Endothelial cell of umbilical vein (primary cell): ENCODE measurements around the gene RBPJ. TPM values are rescaled to one million over a fixed set of nuclear protein-coding genes. Genes with fewer than 3 reads are reported as not detected.

Source experiments
- BruUV-seq: library from RNA; stranded (reverse); fragments of 400-500 nt; replicated peaks from 2 replicates; lab custom pipeline; 2021; lab: Mats Ljungman, UMichigan
- CTCF ChIA-PET: fragments of 300-600, 350-600 bp; sonication (Branson Sonifier 250); formaldehyde crosslinking; loops from one replicate; lab custom pipeline; 2021; ENCODE audit warnings: antibody characterized with exemption, inconsistent platforms; lab: Charles Lee
- POLR2A ChIA-PET: fragments of 300-600, 350-600 bp; sonication (Branson Sonifier 250); formaldehyde crosslinking; loops from one replicate; lab custom pipeline; 2021; ENCODE audit warnings: antibody characterized with exemption, inconsistent platforms; lab: Charles Lee
- DNase-seq: peaks from one replicate; pipeline ENCODE4 v3.0.0-alpha.2; 2011; ENCODE audit warnings: low read depth, low spot score
- FAIRE-seq: peaks from 2 replicates; lab custom pipeline; 2011; peaks lifted over from hg19 to GRCh38; lab: Jason Lieb, UNC
- H2AFZ ChIP-seq: 2 replicates; pipeline ENCODE4 v1.6.0; 2012; ENCODE audit warnings: low read depth, low read length, control low read depth, inconsistent platforms
- H3K27ac ChIP-seq: 2 replicates; pipeline ENCODE4 v1.5.1; 2011; ENCODE audit warnings: low read depth, mild to moderate bottlenecking, control low read depth, low read length, moderate library complexity; ENCODE audit not compliant: insufficient read depth
- H3K27me3 ChIP-seq, 2 experiments: 2 replicates each; pipeline versions ENCODE4 v1.6.0 to v1.6.1; 2011; ENCODE audit warnings: low read length in 2 of 2, mixed read lengths in 1 of 2; ENCODE audit not compliant: control insufficient read depth in 2 of 2, insufficient read depth in 2 of 2
- H3K36me3 ChIP-seq, 2 experiments: 2 replicates in 1 of 2; 3 replicates in 1 of 2; pipeline ENCODE4 v1.5.1; 2011; ENCODE audit warnings: low read length in 2 of 2, mild to moderate bottlenecking in 1 of 2, moderate library complexity in 1 of 2; ENCODE audit not compliant: control insufficient read depth in 2 of 2, insufficient read depth in 2 of 2; ENCODE audit errors: extremely low read depth in 1 of 2
- H3K4me1 ChIP-seq: 3 replicates; pipeline ENCODE4 v1.5.1; 2011; ENCODE audit warnings: mild to moderate bottlenecking, low read length; ENCODE audit not compliant: control insufficient read depth, insufficient read depth; ENCODE audit errors: extremely low read depth
- H3K4me2 ChIP-seq: 2 replicates; pipeline ENCODE4 v1.6.1; 2011; ENCODE audit warnings: low read length, control low read depth, mixed read lengths; ENCODE audit not compliant: insufficient read depth
- H3K4me3 ChIP-seq, 3 experiments: fragments of 200-600 bp in 1 of 3; sonication (generic), shearing (Covaris generic) in 1 of 3; replicated peaks in 1 of 3; 2 replicates each; pipeline ENCODE4 v1.5.1; 2011 to 2016; ENCODE audit warnings: control low read depth in 3 of 3, low read length in 3 of 3, mild to moderate bottlenecking in 2 of 3, inconsistent platforms in 1 of 3, low read depth in 1 of 3, moderate library complexity in 1 of 3; ENCODE audit not compliant: insufficient read depth in 1 of 3
- H3K79me2 ChIP-seq: 2 replicates; pipeline ENCODE4 v1.6.0; 2012; ENCODE audit warnings: low read length, inconsistent platforms; ENCODE audit not compliant: control insufficient read depth, insufficient read depth
- H3K9ac ChIP-seq: replicated peaks from 2 replicates; pipeline ENCODE3; 2011; ENCODE audit warnings: low read length, control low read depth; ENCODE audit not compliant: insufficient read depth; ENCODE audit errors: extremely low read depth
- H3K9me1 ChIP-seq: replicated peaks from 3 replicates; pipeline ENCODE4 v1.6.0; 2011; ENCODE audit warnings: mild to moderate bottlenecking, low read length; ENCODE audit not compliant: control insufficient read depth, insufficient read depth; ENCODE audit errors: extremely low read depth
- H3K9me3 ChIP-seq: replicated peaks from 2 replicates; pipeline ENCODE4 v1.5.1; 2012; ENCODE audit warnings: low read length, inconsistent platforms; ENCODE audit not compliant: control insufficient read depth, insufficient read depth
- H4K20me1 ChIP-seq: replicated peaks from 2 replicates; pipeline ENCODE3; 2011; ENCODE audit warnings: mild to moderate bottlenecking, low read length; ENCODE audit not compliant: control insufficient read depth, insufficient read depth; ENCODE audit errors: extremely low read depth
- CTCF ChIP-seq, 2 donors: IDR thresholded peaks; 1 replicate in 1 of 2; 2 replicates in 1 of 2; pipeline ENCODE4 v1.5.1; 2011; ENCODE audit warnings: low read length in 2 of 2, mild to moderate bottlenecking in 2 of 2, moderate library complexity in 2 of 2, control low read depth in 1 of 2, inconsistent platforms in 1 of 2, low read depth in 1 of 2; ENCODE audit not compliant: insufficient read depth in 1 of 2; ENCODE audit errors: extremely low read depth in 1 of 2
- EZH2 ChIP-seq: IDR thresholded peaks from 2 replicates; pipeline ENCODE4 v1.6.1; 2012; ENCODE audit warnings: borderline replicate concordance, low read depth, mild to moderate bottlenecking, moderate library complexity, low read length, inconsistent platforms; ENCODE audit not compliant: severe bottlenecking
- FOS ChIP-seq: IDR thresholded peaks from 2 replicates; pipeline ENCODE4 v1.6.1; 2011; ENCODE audit warnings: mild to moderate bottlenecking, low read length, moderate library complexity, borderline replicate concordance; ENCODE audit not compliant: insufficient read depth
- GATA2 ChIP-seq: IDR thresholded peaks from 2 replicates; pipeline ENCODE4 v1.7.0; 2011; ENCODE audit warnings: low read depth, mild to moderate bottlenecking, moderate library complexity, mixed read lengths, low read length; ENCODE audit not compliant: insufficient read length, insufficient read depth
- JUN ChIP-seq: IDR thresholded peaks from 2 replicates; pipeline ENCODE4 v1.6.1; 2011; ENCODE audit warnings: borderline replicate concordance, low read depth; ENCODE audit not compliant: insufficient read length, insufficient read depth
- MAX ChIP-seq: IDR thresholded peaks from 2 replicates; pipeline ENCODE4 v1.6.1; 2011; ENCODE audit not compliant: insufficient read depth, insufficient read length
- MYC ChIP-seq: IDR thresholded peaks from one replicate; pipeline ENCODE4 v1.6.1; 2011; ENCODE audit warnings: mild to moderate bottlenecking, low read depth, low read length
- POLR2A ChIP-seq: IDR thresholded peaks from 2 replicates; pipeline ENCODE4 v1.6.1; 2012; ENCODE audit warnings: low read depth, mild to moderate bottlenecking, control low read depth, low read length
- POLR2AphosphoS5 ChIP-seq: IDR thresholded peaks from 2 replicates; pipeline ENCODE4 v1.6.1; 2012; ENCODE audit warnings: low read depth, mild to moderate bottlenecking, control low read depth, low read length, moderate library complexity; ENCODE audit not compliant: insufficient read depth
- dilution Hi-C: fragments of 300-500 bp; cut with MboI; formaldehyde crosslinking; loops from one replicate; pipeline ENCODE4 v1.15.0; 2019; ENCODE audit warnings: low sequenced_read_pairs; ENCODE audit not compliant: extremely low pct_ligation_motif_present
- intact Hi-C: fragments of 100-400 bp; cut with micrococcal nuclease; formaldehyde crosslinking; loops from one replicate; pipeline ENCODE4 v1.10.0; 2022
- polyA plus RNA-seq, 4 experiments: library from polyadenylated mRNA; depleted of rRNA in 3 of 4; stranded (reverse) in 3 of 4; unstranded in 1 of 4; fragments of >200 nt; gene quantifications; 2 replicates each; pipeline versions ENCODE4 v1.2.1 to v1.2.3, GENCODE V29; 2011 to 2012; ENCODE audit warnings: missing spikeins in 1 of 4
- total RNA-seq: library from RNA; stranded (reverse); gene quantifications from 2 replicates; pipeline ENCODE4 v1.2.3, GENCODE V29; 2021

Gene RBPJ
- total and polyA plus RNA-seq, 2 donors (not counting 3 experiments of a cell fraction or from before 2014, with no cell fraction given), result 17.0 to 42.9 TPM

- dilution Hi-C loops, result no loop called here
- CTCF ChIA-PET, result interaction anchor here (1.0 to 2.8 kb wide), 2 partner anchors 28 to 51 kb away, joined by 3 to 14 read pairs; no protein-coding TSS in a partner anchor
- FAIRE-seq, result no peak
Measured at GRCh38 chr4:26380740-26381139, 59.9 kb downstream of the RBPJ start.

More at GRCh38 chr4:26380740-26381139, 59.9 kb downstream of the RBPJ start:
- Histone ChIP-seq H3K9me3 (no peaks in the 10 kb centered on the region), H4K20me1 (peaks cover 5% of the 10 kb centered on the region), H3K4me1 (no peaks in the 10 kb centered on the region), H3K4me3 (no peak overlapping the region), H3K4me2 (no peak overlapping the region), H3K27ac (no peak overlapping the region), H3K36me3 (no peaks in the 10 kb centered on the region), H3K27me3 (no peaks in the 10 kb centered on the region), H2AFZ (no peak overlapping the region), H3K79me2 (peaks cover 39% of the 10 kb centered on the region), H3K9me1 (no peaks in the 10 kb centered on the region), H3K9ac (no peak overlapping the region)
- POLR2A ChIA-PET, result no interaction called here
- intact Hi-C loops, result no loop called here
- no peak for DNase-seq
- TF ChIP-seq JUN (no peak), GATA2 (no peak), EZH2 (no peak), POLR2A (no peak), MYC (no peak), POLR2AphosphoS5 (no peak), MAX (no peak), CTCF (IDR thresholded peaks at IDR 0.05; ENCODE audit: extremely low read depth in 1 of 2, insufficient read depth in 1 of 2, low read depth in 1 of 2, low read length in 2 of 2) (no peak), FOS (no peak)
- no TSS peak for BruUV-seq
